ENCODE data around the gene MRAP2. TPM values are rescaled to one million over a fixed set of nuclear protein-coding genes. Genes with fewer than 3 reads are reported as not detected.

Gene MRAP2
- total and polyA plus RNA-seq, 2 donors (not counting 3 experiments of a cell fraction or from before 2014, with no cell fraction given) = 5.8 to 8.6 TPM

DNA sequence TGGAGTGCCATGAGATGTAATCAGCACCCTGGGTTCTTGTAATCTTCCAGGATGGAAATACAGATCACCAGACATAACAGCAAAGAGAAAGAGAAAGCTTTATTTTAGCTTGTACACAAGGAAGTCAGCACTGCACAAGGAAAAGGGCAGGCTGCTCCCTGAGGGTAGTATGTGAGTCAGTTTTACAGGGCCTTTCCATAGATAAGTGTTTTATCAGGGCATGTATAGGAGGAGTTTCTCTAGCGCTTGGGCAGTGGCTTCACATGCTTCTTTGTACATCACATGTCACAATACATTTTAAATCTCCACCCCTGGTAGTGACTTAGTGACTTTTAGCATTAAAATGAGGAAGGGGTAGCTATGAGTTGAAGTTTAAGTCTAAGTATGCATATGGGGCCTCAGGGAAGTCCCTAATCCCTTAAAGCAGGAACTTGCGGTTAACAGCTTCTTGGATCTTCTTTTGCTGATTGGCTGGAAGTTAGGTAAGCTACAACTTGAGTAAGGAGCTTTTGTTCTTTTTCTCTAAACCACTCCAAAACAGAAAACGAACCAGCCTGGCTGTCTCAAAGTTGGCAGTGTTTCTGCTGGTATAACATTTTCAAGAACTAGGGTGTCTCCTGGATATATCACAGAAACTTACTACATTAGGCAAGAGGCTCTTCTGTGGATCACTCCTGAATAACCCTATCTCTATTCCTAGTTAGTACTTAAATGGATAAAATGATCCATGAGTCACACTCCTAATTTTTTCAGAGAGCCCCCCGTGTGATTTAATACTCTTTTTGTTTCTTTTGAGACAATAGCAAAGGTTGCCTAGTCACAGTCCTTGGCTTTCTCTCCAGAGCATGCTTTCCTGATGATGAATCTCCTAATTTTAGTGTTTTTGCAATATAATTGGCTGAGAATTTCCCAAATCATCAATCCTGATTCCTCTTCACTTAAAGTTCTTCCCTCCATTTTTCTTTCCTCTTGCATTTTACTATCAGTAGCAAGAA, 60.2 kb downstream of the MRAP2 start:
- no peak overlapping the region for H3K9ac ChIP-seq (replicated peaks; ENCODE audit: extremely low read depth, insufficient read depth, low read length)
- dilution Hi-C loops (cut with MboI; ENCODE audit: extremely low pct_ligation_motif_present, low sequenced_read_pairs) = no loop called here
- H3K9me1 ChIP-seq (replicated peaks; ENCODE audit: control insufficient read depth, extremely low read depth, insufficient read depth, low read length) = no peaks in the 10 kb centered on the region

DNA sequence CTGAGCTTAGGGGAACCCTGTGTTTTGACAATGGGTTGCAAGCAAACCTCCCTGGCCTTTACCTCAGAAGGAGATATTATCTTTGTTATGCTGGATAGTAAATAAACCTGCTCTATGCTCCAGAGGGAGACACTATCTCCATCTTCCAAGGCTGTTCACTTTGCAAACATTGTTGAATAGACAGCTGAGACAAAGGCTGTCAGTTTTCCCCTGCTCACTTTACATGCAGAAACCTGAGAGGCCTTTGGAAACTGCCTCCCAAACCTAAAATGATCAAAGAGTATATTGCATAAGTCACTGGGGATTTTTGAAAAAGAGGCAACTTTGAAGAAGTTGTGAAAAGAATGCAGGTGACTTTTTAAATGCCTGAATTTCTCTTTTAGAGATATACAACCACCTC, 61.6 kb downstream of the MRAP2 start:
- Histone ChIP-seq H3K9me3 (replicated peaks; ENCODE audit: control insufficient read depth, insufficient read depth, low read length) (no peaks in the 10 kb centered on the region), H3K27ac (ENCODE audit: insufficient read depth, low read depth, low read length) (no peak overlapping the region), H3K4me3 (replicated peaks in 1 of 3; ENCODE audit: insufficient read depth in 1 of 3, low read depth in 1 of 3, low read length in 3 of 3) (no peak overlapping the region), H3K4me1 (ENCODE audit: control insufficient read depth, extremely low read depth, insufficient read depth, low read length) (no peaks in the 10 kb centered on the region), H3K36me3 (ENCODE audit: control insufficient read depth in 2 of 2, extremely low read depth in 1 of 2, insufficient read depth in 2 of 2, low read length in 2 of 2) (no peaks in the 10 kb centered on the region), H3K9ac (replicated peaks; ENCODE audit: extremely low read depth, insufficient read depth, low read length) (no peak overlapping the region), H3K4me2 (ENCODE audit: insufficient read depth, low read length) (no peak overlapping the region), H3K79me2 (ENCODE audit: control insufficient read depth, insufficient read depth, low read length) (no peaks in the 10 kb centered on the region), H3K27me3 (ENCODE audit: control insufficient read depth in 2 of 2, insufficient read depth in 2 of 2, low read length in 2 of 2) (no peaks in the 10 kb centered on the region), H3K9me1 (replicated peaks; ENCODE audit: control insufficient read depth, extremely low read depth, insufficient read depth, low read length) (no peaks in the 10 kb centered on the region), H2AFZ (ENCODE audit: low read depth, low read length) (no peak overlapping the region), H4K20me1 (replicated peaks; ENCODE audit: control insufficient read depth, extremely low read depth, insufficient read depth, low read length) (no peaks in the 10 kb centered on the region)
- FAIRE-seq = no peak
- CTCF ChIA-PET = no interaction called here
- intact Hi-C loops (cut with micrococcal nuclease) = no loop called here
- BruUV-seq (replicated peaks) = no TSS peak
- no peak for TF ChIP-seq POLR2A (IDR thresholded peaks at IDR 0.05; ENCODE audit: low read depth, low read length)
- no peak for TF ChIP-seq FOS (IDR thresholded peaks at IDR 0.05; ENCODE audit: borderline replicate concordance, insufficient read depth, low read length)
- no peak for TF ChIP-seq EZH2 (IDR thresholded peaks at IDR 0.05; ENCODE audit: borderline replicate concordance, low read depth, low read length, severe bottlenecking)
- no peak for TF ChIP-seq JUN (IDR thresholded peaks at IDR 0.05; ENCODE audit: borderline replicate concordance, insufficient read depth, insufficient read length, low read depth)
- TF ChIP-seq, protein P1, sequence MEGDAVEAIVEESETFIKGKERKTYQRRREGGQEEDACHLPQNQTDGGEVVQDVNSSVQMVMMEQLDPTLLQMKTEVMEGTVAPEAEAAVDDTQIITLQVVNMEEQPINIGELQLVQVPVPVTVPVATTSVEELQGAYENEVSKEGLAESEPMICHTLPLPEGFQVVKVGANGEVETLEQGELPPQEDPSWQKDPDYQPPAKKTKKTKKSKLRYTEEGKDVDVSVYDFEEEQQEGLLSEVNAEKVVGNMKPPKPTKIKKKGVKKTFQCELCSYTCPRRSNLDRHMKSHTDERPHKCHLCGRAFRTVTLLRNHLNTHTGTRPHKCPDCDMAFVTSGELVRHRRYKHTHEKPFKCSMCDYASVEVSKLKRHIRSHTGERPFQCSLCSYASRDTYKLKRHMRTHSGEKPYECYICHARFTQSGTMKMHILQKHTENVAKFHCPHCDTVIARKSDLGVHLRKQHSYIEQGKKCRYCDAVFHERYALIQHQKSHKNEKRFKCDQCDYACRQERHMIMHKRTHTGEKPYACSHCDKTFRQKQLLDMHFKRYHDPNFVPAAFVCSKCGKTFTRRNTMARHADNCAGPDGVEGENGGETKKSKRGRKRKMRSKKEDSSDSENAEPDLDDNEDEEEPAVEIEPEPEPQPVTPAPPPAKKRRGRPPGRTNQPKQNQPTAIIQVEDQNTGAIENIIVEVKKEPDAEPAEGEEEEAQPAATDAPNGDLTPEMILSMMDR (IDR thresholded peaks at IDR 0.05; ENCODE audit: extremely low read depth in 1 of 2, insufficient read depth in 1 of 2, low read depth in 1 of 2, low read length in 2 of 2) = no peak
- TF ChIP-seq GATA2 (IDR thresholded peaks at IDR 0.05; ENCODE audit: insufficient read depth, insufficient read length, low read depth, low read length) = no peak
- TF ChIP-seq POLR2AphosphoS5 (IDR thresholded peaks at IDR 0.05; ENCODE audit: insufficient read depth, low read depth, low read length) = no peak
- no peak for DNase-seq (ENCODE audit: low read depth, low spot score)
- dilution Hi-C loops (cut with MboI; ENCODE audit: extremely low pct_ligation_motif_present, low sequenced_read_pairs) = no loop called here
- POLR2A ChIA-PET = no interaction called here

More for the DNA sequence above, 60.2 kb downstream of the MRAP2 start:
- Histone ChIP-seq H4K20me1 (replicated peaks; ENCODE audit: control insufficient read depth, extremely low read depth, insufficient read depth, low read length) (no peaks in the 10 kb centered on the region), H3K36me3 (ENCODE audit: control insufficient read depth in 2 of 2, extremely low read depth in 1 of 2, insufficient read depth in 2 of 2, low read length in 2 of 2) (no peaks in the 10 kb centered on the region), H3K79me2 (ENCODE audit: control insufficient read depth, insufficient read depth, low read length) (no peaks in the 10 kb centered on the region), H3K27me3 (ENCODE audit: control insufficient read depth in 2 of 2, insufficient read depth in 2 of 2, low read length in 2 of 2) (peaks cover 0 to 1% of the 10 kb centered on the region in 2 experiments), H3K4me3 (replicated peaks in 1 of 3; ENCODE audit: insufficient read depth in 1 of 3, low read depth in 1 of 3, low read length in 3 of 3) (no peak overlapping the region), H3K27ac (ENCODE audit: insufficient read depth, low read depth, low read length) (no peak overlapping the region), H2AFZ (ENCODE audit: low read depth, low read length) (no peak overlapping the region), H3K4me1 (ENCODE audit: control insufficient read depth, extremely low read depth, insufficient read depth, low read length) (no peaks in the 10 kb centered on the region), H3K4me2 (ENCODE audit: insufficient read depth, low read length) (no peak overlapping the region), H3K9me3 (replicated peaks; ENCODE audit: control insufficient read depth, insufficient read depth, low read length) (no peaks in the 10 kb centered on the region)
- DNase-seq (ENCODE audit: low read depth, low spot score) (no peak), FAIRE-seq (no peak)
- CTCF ChIA-PET = interaction anchor here (1.1 kb wide), 1 partner anchor 42 kb away, joined by 3 read pairs; no protein-coding TSS in a partner anchor
- POLR2A ChIA-PET = no interaction called here
- BruUV-seq (replicated peaks) = no TSS peak
- TF ChIP-seq JUN (IDR thresholded peaks at IDR 0.05; ENCODE audit: borderline replicate concordance, insufficient read depth, insufficient read length, low read depth) = no peak
- intact Hi-C loops (cut with micrococcal nuclease) = no loop called here
